HEK293T (cell line): Measurements from ENCODE around the gene CENPH.

ENCODE experiments used
- CTCF ChIA-PET: fragments of 350-600 bp; formaldehyde crosslinking; extraction: SDS; loops from one replicate; lab custom pipeline; 2021; ENCODE audit warnings: antibody characterized with exemption, inconsistent platforms; lab: Yijun Ruan, JAX
- POLR2A ChIA-PET: fragments of 350-600 bp; formaldehyde crosslinking; extraction: SDS; loops from one replicate; lab custom pipeline; 2020; ENCODE audit warnings: antibody characterized with exemption, inconsistent platforms; lab: Yijun Ruan, JAX
- DNase-seq: peaks from one replicate; pipeline ENCODE4 v3.0.0; 2012; ENCODE audit warnings: mixed read lengths; ENCODE audit errors: extremely low spot score
- ARNT ChIP-seq: fragments of 450-650 bp; IDR thresholded peaks from 2 replicates; pipeline ENCODE4 v1.6.1; 2017; ENCODE audit warnings: mild to moderate bottlenecking
- BHLHE40 ChIP-seq: fragments of 450-650 bp; IDR thresholded peaks from 2 replicates; pipeline ENCODE4 v1.6.1; 2016; ENCODE audit warnings: mild to moderate bottlenecking, moderate library complexity, borderline replicate concordance
- CTBP1 ChIP-seq: fragments of 450-650 bp; IDR thresholded peaks from 2 replicates; pipeline ENCODE4 v1.6.1; 2016; ENCODE audit warnings: borderline replicate concordance
- ELF4 ChIP-seq: fragments of 450-650 bp; IDR thresholded peaks from 2 replicates; pipeline ENCODE4 v1.6.1; 2017; ENCODE audit warnings: antibody characterized with exemption
- FOXA1 ChIP-seq: fragments of 450-650 bp; IDR thresholded peaks from 2 replicates; pipeline ENCODE4 v1.6.1; 2016; ENCODE audit warnings: mild to moderate bottlenecking
- FOXK2 ChIP-seq: fragments of 450-650 bp; IDR thresholded peaks from 2 replicates; pipeline ENCODE4 v1.6.1; 2016; ENCODE audit warnings: mild to moderate bottlenecking
- FOXM1 ChIP-seq: fragments of 450-650 bp; IDR thresholded peaks from 2 replicates; pipeline ENCODE4 v1.6.1; 2017; ENCODE audit warnings: mild to moderate bottlenecking, borderline replicate concordance
- HDGF ChIP-seq: fragments of 450-650 bp; IDR thresholded peaks from 2 replicates; pipeline ENCODE4 v1.6.1; 2017; ENCODE audit warnings: antibody characterized with exemption, borderline replicate concordance
- L3MBTL2 ChIP-seq: fragments of 450-650 bp; conservative IDR thresholded peaks from 2 replicates; pipeline ENCODE4 v1.6.1; 2016; ENCODE audit warnings: mild to moderate bottlenecking
- LEF1 ChIP-seq: fragments of 450-650 bp; IDR thresholded peaks from 2 replicates; pipeline ENCODE4 v1.6.1; 2017; ENCODE audit warnings: mild to moderate bottlenecking, borderline replicate concordance
- NFRKB ChIP-seq: fragments of 450-650 bp; IDR thresholded peaks from 2 replicates; pipeline ENCODE4 v1.6.1; 2016; ENCODE audit warnings: mild to moderate bottlenecking, moderate library complexity
- PKNOX1 ChIP-seq: fragments of 450-650 bp; IDR thresholded peaks from 2 replicates; pipeline ENCODE4 v1.6.1; 2016
- SP1 ChIP-seq: fragments of 450-650 bp; IDR thresholded peaks from 2 replicates; pipeline ENCODE4 v1.6.1; 2017
- SUZ12 ChIP-seq: fragments of 450-650 bp; IDR thresholded peaks from 2 replicates; pipeline ENCODE4 v1.6.1; 2016; ENCODE audit warnings: mild to moderate bottlenecking
- TARDBP ChIP-seq: fragments of 450-650 bp; IDR thresholded peaks from 2 replicates; pipeline ENCODE4 v1.6.1; 2016
- ZNF384 ChIP-seq: fragments of 450-650 bp; IDR thresholded peaks from 2 replicates; pipeline ENCODE4 v1.6.1; 2016

The CENPH gene

GRCh38 chr5:69184621-69185020, 4.8 kb upstream of the CENPH start:
- CTCF ChIA-PET, result no interaction called here
- POLR2A ChIA-PET, result no interaction called here
- TF ChIP-seq SUZ12 (no peak), PKNOX1 (no peak), FOXM1 (no peak), CTBP1 (no peak), SP1 (no peak), ELF4 (no peak), BHLHE40 (no peak), ARNT (no peak), NFRKB (no peak), FOXA1 (no peak), FOXK2 (no peak), L3MBTL2 (no peak), HDGF (no peak), ZNF384 (no peak)
- no peak for DNase-seq

- ChIA-PET POLR2A (no interaction called here), CTCF (no interaction called here)
- TF ChIP-seq FOXA1 (no peak), TARDBP (no peak), BHLHE40 (no peak), CTBP1 (no peak), L3MBTL2 (no peak)
- DNase-seq, result no peak
Observed at GRCh38 chr5:69187342-69187741, 2.0 kb upstream of the CENPH start.

- ChIA-PET POLR2A (interaction anchor here (1.1 to 1.7 kb wide), 2 partner anchors 45 to 95 kb away, joined by 6 to 8 read pairs; partner anchors contain the start of genes CDK7 and SLC30A5), CTCF (interaction anchor here (1.5 kb wide), 1 partner anchor 95 kb away, joined by 3 read pairs; no protein-coding TSS in a partner anchor)
- TF ChIP-seq BHLHE40 (no peak), CTBP1 (no peak), FOXM1 (no peak), HDGF (no peak), LEF1 (no peak), ARNT (no peak), FOXA1 (no peak), SP1 (no peak), ELF4 (no peak)
- no peak for DNase-seq
Observed at GRCh38 chr5:69188811-69189161, 597 bp upstream of the CENPH start.

GRCh38 chr5:69202497-69202896, 13.1 kb downstream of the CENPH start:
- CTCF ChIA-PET, result interaction anchor here (1.1 kb wide), 1 partner anchor 13 kb away, joined by 4 read pairs; no protein-coding TSS in a partner anchor
- no peak for DNase-seq
- POLR2A ChIA-PET, result no interaction called here
- TF ChIP-seq SUZ12, result no peak
- TF ChIP-seq LEF1, result no peak
- TF ChIP-seq BHLHE40, result no peak
- TF ChIP-seq PKNOX1, result no peak
- no peak for TF ChIP-seq FOXM1
- TF ChIP-seq FOXA1, result no peak
- no peak for TF ChIP-seq FOXK2
- no peak for TF ChIP-seq HDGF
- TF ChIP-seq ELF4, result no peak
- TF ChIP-seq ARNT, result no peak
- no peak for TF ChIP-seq L3MBTL2
- no peak for TF ChIP-seq CTBP1
- no peak for TF ChIP-seq TARDBP
- TF ChIP-seq ZNF384, result no peak
- no peak for TF ChIP-seq NFRKB
- no peak for TF ChIP-seq SP1

- TF ChIP-seq PKNOX1 (no peak), HDGF (no peak), NFRKB (no peak), FOXK2 (no peak), FOXA1 (no peak), SP1 (no peak), ARNT (no peak), ZNF384 (no peak)
- no peak for DNase-seq
- ChIA-PET CTCF (no interaction called here), POLR2A (no interaction called here)
Observed at GRCh38 chr5:69206528-69207190, 17.3 kb downstream of the CENPH start.

GRCh38 chr5:69209602-69210001, 20.2 kb downstream of the CENPH start:
- ChIA-PET POLR2A (interaction anchor here (2.0 kb wide), 1 partner anchor 20 kb away, joined by 4 read pairs; no protein-coding TSS in a partner anchor), CTCF (no interaction called here)
- DNase-seq, result no peak
- no peak for TF ChIP-seq ZNF384
- TF ChIP-seq LEF1, result no peak
- no peak for TF ChIP-seq L3MBTL2
- TF ChIP-seq CTBP1, result no peak
- TF ChIP-seq FOXK2, result no peak
- no peak for TF ChIP-seq SP1
- no peak for TF ChIP-seq ELF4
- no peak for TF ChIP-seq NFRKB
- TF ChIP-seq TARDBP, result no peak
- no peak for TF ChIP-seq BHLHE40
- TF ChIP-seq PKNOX1, result no peak
- TF ChIP-seq HDGF, result no peak
